K562 (cell line): ENCODE measurements around the gene TMEM248. TPM values are rescaled to one million over a fixed set of nuclear protein-coding genes. Genes with fewer than 3 reads are reported as not detected.
"Not testable (repeated sequence)": the region's sequence is repeated elsewhere in the genome, so short reads cannot be mapped to it uniquely, and the experiment has no call there.

Experiments used
- ATF1 ChIP-seq, 2 experiments: fragments of 450-650 bp in 1 of 2; IDR thresholded peaks; 2 replicates each; pipeline ENCODE4 v1.6.1; 2016; ENCODE audit warnings: missing compliant biosample characterization in 1 of 2, missing genetic modification characterization in 1 of 2
- ATF7 ChIP-seq: fragments of 450-650 bp; IDR thresholded peaks from 2 replicates; pipeline ENCODE4 v1.7.1; 2014; ENCODE audit warnings: mild to moderate bottlenecking, moderate library complexity
- CREB1 ChIP-seq, 2 experiments: sonication (generic) in 1 of 2; formaldehyde crosslinking in 1 of 2; IDR thresholded peaks; 2 replicates each; pipeline versions ENCODE4 v1.6.1 to v1.8.0; 2012 to 2022; ENCODE audit warnings: inconsistent platforms in 1 of 2, mild to moderate bottlenecking in 1 of 2, missing genetic modification reagents in 1 of 2, moderate library complexity in 1 of 2
- ESRRA ChIP-seq: fragments of 450-650 bp; IDR thresholded peaks from 2 replicates; pipeline ENCODE4 v1.6.1; 2014; ENCODE audit warnings: low read depth, mild to moderate bottlenecking, moderate library complexity, borderline replicate concordance
- HCFC1 ChIP-seq: IDR thresholded peaks from 2 replicates; pipeline ENCODE4 v1.6.1; 2012; ENCODE audit warnings: low read depth, low read length, improper control_type of control experiment
- NFRKB ChIP-seq: fragments of 450-650 bp; IDR thresholded peaks from 2 replicates; pipeline ENCODE4 v1.6.1; 2016; ENCODE audit warnings: low read depth
- NFYB ChIP-seq: IDR thresholded peaks from 2 replicates; pipeline ENCODE4 v1.6.1; 2011; ENCODE audit warnings: mild to moderate bottlenecking, moderate library complexity; ENCODE audit not compliant: insufficient read length; ENCODE audit errors: extremely low read depth
- POLR2A ChIP-seq: fragments of 450-650 bp; conservative IDR thresholded peaks from 2 replicates; pipeline ENCODE4 v1.6.1; 2016
- POLR2G ChIP-seq: fragments of 200-400 bp; formaldehyde crosslinking; IDR thresholded peaks from 2 replicates; pipeline ENCODE4 v1.6.1; 2017; ENCODE audit warnings: low read depth, mild to moderate bottlenecking, antibody characterized with exemption, low read length, moderate library complexity
- RBFOX2 ChIP-seq: fragments of 200-400 bp; formaldehyde crosslinking; IDR thresholded peaks from 2 replicates; pipeline ENCODE4 v1.6.1; 2017; ENCODE audit warnings: low read depth, mild to moderate bottlenecking, low read length, moderate library complexity
- SNIP1 ChIP-seq: fragments of 450-650 bp; IDR thresholded peaks from 2 replicates; pipeline ENCODE4 v1.7.1; 2017; ENCODE audit warnings: low read depth, mild to moderate bottlenecking
- polyA plus RNA-seq, 8 experiments: library from polyadenylated mRNA; depleted of rRNA in 4 of 8; stranded (reverse) in 5 of 8; unstranded in 3 of 8; fragments of >200 nt; fragmentation: Nextera tagmentation in 2 of 8; fragmentation: Illumina TruSeq in 1 of 8; extraction: Ambion mirVana in 2 of 8; extraction: Trizol in 1 of 8; gene quantifications; 2 replicates each; pipeline versions ENCODE4 v1.2.1 to v1.2.3, GENCODE V29; 2011 to 2014; ENCODE audit warnings: inconsistent platforms in 1 of 8, missing spikeins in 1 of 8
- total RNA-seq, 7 experiments: library from RNA; depleted of rRNA in 6 of 7; stranded (reverse); fragments of >200 nt in 6 of 7; fragmentation: Illumina TruSeq in 2 of 7; extraction: Trizol in 2 of 7; gene quantifications; 2 replicates each; pipeline versions ENCODE4 v1.2.1 to v1.2.3, GENCODE V29; 2011 to 2021; ENCODE audit warnings: low replicate concordance in 1 of 7
- TF ChIP-seq, protein P1 (sequence below), 2 experiments: fragments of 450-650 bp in 1 of 2; sonication (generic) in 1 of 2; formaldehyde crosslinking in 1 of 2; IDR thresholded peaks; 2 replicates each; pipeline versions ENCODE4 v1.7.1 to v1.9.0; 2016 to 2022; ENCODE audit warnings: inconsistent platforms in 1 of 2, mild to moderate bottlenecking in 1 of 2, missing genetic modification reagents in 1 of 2
- TF ChIP-seq, protein P2 (sequence below): sonication (generic); formaldehyde crosslinking; IDR thresholded peaks from 2 replicates; pipeline ENCODE4 v1.9.0; 2022; ENCODE audit warnings: mild to moderate bottlenecking, missing genetic modification reagents
- TF ChIP-seq, protein P3 (sequence below): fragments of 450-650 bp; formaldehyde crosslinking; IDR thresholded peaks from 2 replicates; pipeline ENCODE4 v1.4.0; 2022; ENCODE audit warnings: missing genetic modification characterization

The TMEM248 gene
- total and polyA plus RNA-seq, 9 of the 15 experiments (the other 6 are each of a cell fraction or from before 2014, with no cell fraction given): 6.3 to 132 (median 64.4) TPM

DNA sequence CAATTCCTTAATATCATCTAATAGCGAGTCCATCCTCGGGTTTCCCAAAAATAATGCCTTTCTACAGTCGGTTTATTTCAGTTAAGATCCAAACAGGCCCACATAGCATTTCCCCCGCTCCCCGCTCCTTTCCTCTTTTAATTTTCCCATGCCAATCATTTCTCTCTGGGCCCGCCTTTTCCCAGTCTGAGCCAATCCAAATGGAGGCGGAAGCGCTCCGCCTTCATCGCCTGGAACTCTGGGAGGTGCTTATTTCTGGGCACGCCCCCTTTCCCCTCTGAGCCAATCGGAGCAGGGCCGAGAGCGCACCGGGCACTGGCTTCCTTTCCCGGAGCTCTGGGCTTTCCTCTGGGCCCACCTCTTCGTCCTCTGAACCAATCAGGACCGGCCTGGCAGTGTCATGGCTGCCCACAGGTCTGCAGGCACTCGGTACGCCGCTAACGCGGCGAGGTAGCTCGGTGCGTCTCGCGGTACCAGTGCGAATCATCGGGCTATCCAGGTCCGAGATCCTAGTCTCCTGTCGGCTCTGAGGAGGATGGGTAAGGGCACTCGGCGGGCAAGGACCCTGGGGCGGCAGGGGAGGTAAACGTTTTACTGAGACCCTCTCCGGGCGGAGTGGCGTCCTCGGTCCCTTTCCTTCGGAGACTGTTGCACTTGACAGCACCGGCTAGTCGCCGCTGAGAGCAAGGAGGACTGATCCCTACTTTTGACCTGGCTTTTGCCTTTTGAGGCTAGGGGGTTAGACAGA, 75.6 kb downstream of the TMEM248 start, which contains the start of gene TYW1 (continued):
- TF ChIP-seq, protein P1, sequence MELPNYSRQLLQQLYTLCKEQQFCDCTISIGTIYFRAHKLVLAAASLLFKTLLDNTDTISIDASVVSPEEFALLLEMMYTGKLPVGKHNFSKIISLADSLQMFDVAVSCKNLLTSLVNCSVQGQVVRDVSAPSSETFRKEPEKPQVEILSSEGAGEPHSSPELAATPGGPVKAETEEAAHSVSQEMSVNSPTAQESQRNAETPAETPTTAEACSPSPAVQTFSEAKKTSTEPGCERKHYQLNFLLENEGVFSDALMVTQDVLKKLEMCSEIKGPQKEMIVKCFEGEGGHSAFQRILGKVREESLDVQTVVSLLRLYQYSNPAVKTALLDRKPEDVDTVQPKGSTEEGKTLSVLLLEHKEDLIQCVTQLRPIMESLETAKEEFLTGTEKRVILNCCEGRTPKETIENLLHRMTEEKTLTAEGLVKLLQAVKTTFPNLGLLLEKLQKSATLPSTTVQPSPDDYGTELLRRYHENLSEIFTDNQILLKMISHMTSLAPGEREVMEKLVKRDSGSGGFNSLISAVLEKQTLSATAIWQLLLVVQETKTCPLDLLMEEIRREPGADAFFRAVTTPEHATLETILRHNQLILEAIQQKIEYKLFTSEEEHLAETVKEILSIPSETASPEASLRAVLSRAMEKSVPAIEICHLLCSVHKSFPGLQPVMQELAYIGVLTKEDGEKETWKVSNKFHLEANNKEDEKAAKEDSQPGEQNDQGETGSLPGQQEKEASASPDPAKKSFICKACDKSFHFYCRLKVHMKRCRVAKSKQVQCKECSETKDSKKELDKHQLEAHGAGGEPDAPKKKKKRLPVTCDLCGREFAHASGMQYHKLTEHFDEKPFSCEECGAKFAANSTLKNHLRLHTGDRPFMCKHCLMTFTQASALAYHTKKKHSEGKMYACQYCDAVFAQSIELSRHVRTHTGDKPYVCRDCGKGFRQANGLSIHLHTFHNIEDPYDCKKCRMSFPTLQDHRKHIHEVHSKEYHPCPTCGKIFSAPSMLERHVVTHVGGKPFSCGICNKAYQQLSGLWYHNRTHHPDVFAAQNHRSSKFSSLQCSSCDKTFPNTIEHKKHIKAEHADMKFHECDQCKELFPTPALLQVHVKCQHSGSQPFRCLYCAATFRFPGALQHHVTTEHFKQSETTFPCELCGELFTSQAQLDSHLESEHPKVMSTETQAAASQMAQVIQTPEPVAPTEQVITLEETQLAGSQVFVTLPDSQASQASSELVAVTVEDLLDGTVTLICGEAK (IDR thresholded peaks at IDR 0.05): peak; percentile 79
- TF ChIP-seq, protein P1 (CRISPR knock-in tag; IDR thresholded peaks at IDR 0.05): not testable (repeated sequence)
- TF ChIP-seq CREB1 (IDR thresholded peaks at IDR 0.05) (peak; percentile 20; the same call in 1 of the 2 replicates), CREB1 (CRISPR knock-in tag; IDR thresholded peaks at IDR 0.05) (peak; percentile 42; the same call in 1 of the 2 replicates), POLR2G (peak; percentile 94), HCFC1 (peak; percentile 65), ESRRA (peak; percentile 57), POLR2A (peak; percentile 97), ATF7 (peak; percentile 64), RBFOX2 (peak; percentile 91), NFRKB (peak; percentile 82), ATF1 (tag; IDR thresholded peaks at IDR 0.05) (peak; percentile 54), NFYB (peak; percentile 68), SNIP1 (peak; percentile 74)
- TF ChIP-seq, protein P2, sequence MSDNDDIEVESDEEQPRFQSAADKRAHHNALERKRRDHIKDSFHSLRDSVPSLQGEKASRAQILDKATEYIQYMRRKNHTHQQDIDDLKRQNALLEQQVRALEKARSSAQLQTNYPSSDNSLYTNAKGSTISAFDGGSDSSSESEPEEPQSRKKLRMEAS (CRISPR knock-in tag): peak; percentile 58; the same call in 1 of the 2 replicates
- TF ChIP-seq ATF1 (CRISPR knock-in tag; IDR thresholded peaks at IDR 0.05): not testable (repeated sequence)
- TF ChIP-seq, protein P3, sequence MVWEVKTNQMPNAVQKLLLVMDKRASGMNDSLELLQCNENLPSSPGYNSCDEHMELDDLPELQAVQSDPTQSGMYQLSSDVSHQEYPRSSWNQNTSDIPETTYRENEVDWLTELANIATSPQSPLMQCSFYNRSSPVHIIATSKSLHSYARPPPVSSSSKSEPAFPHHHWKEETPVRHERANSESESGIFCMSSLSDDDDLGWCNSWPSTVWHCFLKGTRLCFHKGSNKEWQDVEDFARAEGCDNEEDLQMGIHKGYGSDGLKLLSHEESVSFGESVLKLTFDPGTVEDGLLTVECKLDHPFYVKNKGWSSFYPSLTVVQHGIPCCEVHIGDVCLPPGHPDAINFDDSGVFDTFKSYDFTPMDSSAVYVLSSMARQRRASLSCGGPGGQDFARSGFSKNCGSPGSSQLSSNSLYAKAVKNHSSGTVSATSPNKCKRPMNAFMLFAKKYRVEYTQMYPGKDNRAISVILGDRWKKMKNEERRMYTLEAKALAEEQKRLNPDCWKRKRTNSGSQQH (CRISPR knock-in tag): 0 out of 2 replicates have a peak, but pooled peaks have one; percentile 62
